HG02885 (cell line): ENCODE data around the gene PLCL2.
"Not testable (repeated sequence)": the region's sequence is repeated elsewhere in the genome, so short reads cannot be mapped to it uniquely, and the experiment has no call there.

Experiments used
- ATAC-seq: cut with Tn5 transposase; IDR thresholded peaks from one replicate; pipeline ENCODE4 v1.9.1; 2021; ENCODE audit warnings: mild to moderate bottlenecking; ENCODE audit not compliant: unreplicated experiment, poor library complexity

PLCL2 gene

DNA sequence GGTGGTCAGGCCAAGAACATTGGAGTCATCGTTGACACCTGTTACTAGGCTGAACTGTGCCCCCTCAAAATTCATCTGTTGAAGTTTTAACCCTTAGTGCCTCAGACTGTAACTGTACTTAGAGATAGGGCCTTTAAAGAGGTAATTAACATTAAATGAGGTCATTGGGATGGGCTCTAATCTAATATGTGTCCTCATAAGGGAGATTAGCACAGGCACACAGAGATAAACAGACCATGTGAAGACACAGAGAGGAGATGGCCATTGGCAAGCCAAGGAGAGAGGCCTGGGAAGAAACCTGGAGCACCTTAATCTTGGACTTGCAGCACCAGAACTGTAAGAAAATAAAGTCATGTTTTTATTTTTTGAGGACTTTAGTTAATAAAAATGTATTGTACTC is 59.6 kb downstream of the PLCL2 start:
- ATAC-seq = no peak

DNA sequence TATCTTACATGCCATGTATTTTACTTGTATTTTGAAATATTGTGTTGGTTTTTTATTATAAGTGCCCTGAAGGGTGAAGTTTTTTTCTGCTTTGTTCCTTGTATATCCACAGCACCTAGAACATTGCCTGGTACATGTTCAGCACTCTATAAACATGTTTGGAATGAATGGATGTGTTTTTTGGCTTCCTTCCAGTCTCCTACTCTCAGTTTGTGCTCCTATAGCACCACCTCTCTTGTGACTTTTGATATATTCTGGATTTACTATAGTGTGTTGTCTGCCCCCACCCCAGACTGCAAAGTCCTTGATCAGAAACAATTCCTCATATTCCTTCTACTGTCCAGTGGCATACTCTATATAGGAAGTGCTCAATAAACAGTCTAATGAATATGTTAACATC is 60.6 kb downstream of the PLCL2 start:
- no peak for ATAC-seq

DNA sequence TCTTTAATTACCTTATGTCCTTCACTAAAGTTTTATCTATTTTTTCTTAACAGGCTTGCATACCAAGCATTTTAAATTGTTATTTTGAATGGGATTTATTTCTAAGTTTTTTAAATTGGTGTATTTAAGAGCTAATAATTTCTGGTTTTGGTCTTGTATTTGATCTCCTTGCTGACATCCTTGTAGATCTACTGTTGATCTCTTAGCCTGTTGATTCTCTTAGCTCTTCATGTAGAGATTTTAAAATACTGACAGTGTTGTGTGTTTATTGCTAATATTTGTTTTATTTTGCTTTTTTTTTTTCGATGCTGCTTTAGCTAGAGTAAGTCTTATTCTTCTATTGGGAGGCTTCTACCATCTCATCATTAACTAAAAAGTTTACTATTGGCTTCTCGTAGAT is 65.5 kb downstream of the PLCL2 start:
- no peak for ATAC-seq

DNA sequence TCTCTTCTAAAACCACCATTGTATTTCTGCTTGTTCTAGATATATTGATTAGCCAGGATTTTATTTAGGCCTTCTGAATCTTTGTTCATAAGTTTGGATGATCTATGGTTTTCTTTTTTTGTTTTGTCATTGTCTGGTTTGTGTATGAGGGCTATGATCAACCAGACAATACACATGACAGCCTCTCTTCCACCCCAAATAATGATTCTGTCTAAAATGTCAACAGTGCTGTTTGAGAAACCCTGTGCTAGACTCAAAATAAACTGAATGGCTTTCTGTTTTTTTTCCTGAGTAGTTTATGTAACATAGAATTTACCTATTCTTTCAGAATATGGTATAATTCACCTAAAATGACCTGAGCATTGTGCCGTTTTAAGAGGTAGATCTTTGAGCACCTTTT is 66.1 kb downstream of the PLCL2 start:
- ATAC-seq = no peak

DNA sequence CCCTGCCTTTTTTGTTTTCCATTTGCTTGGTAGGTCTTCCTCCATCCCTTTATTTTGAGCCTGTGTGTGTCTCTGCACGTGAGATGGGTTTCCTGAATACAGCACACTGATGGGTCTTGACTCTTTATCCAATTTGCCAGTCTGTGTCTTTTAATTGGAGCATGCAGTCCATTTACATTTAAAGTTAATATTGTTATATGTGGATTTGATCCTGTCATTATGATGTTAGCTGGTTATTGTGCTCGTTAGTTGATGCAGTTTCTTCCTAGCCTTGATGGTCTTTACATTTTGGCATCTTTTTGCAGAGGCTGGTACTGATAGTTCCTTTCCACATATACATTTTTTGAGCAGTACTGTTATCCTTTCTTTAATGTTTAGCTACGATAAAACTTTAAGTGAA is 73.1 kb downstream of the PLCL2 start:
- ATAC-seq = not testable (repeated sequence)

DNA sequence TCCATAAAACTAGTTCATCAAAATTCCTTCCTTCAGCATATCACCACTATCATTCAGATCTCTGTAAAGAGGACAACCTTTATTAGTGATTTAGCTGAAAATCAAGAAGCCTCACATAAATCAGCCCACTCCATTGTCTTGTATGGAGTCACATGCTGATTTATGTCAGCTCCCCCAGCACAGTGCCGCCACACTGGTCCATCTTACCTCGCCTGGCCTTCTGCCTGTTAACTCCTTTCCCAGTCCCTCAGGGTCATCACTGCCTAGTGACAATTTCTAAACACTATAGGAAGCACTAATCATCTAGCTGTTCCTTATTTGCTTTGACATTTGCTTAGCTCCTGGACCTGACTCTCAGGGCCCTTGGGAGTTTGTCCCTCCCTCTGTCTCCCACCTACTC is 75.4 kb downstream of the PLCL2 start:
- no peak for ATAC-seq

DNA sequence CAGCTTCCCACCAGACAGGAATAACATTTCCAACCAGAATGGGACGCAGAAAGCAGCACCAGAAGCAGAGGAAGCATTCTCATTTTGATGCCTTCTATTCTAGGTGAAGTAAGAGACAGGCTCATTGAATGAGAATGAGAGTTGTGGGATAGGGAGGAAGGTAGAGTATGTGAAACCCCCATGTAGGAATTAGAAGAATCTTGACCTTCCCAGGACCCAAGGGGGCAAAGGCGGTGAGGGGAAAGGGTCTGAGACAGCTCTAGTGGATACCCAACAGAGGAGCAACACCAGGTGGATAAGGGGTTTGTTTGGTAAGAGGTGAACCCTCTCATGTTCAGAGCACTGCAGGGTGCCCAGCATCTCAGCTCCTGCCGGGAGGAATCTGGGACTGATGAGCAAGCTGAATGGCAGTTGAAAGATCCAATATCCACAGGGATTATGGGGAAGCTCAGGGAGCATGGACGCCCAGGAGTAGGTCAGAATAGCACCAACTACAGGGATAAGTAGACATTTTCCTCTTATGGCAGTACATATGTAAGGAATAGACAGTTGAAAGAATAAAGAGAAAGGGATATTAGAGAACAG is 77.0 kb downstream of the PLCL2 start:
- ATAC-seq = no peak

DNA sequence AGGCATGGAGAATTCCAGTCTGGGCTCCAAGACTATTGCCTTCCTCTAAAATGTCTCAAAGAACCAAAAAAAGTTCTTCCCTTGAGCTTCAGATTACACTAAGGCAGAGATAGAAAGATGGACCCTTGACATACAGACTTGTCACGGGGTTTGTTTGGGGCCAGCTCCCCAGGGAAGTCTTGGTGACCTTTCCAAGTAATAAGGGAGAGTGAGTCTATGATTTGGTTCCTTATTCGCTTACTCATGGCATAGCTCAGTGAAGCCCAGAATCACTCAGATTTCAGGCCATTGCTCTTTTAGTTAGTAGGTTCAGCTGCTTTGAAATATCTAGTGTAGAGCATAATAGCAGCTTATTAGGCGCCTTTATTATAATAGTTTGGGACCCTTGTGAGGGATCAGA is 90.3 kb downstream of the PLCL2 start:
- ATAC-seq = no peak

DNA sequence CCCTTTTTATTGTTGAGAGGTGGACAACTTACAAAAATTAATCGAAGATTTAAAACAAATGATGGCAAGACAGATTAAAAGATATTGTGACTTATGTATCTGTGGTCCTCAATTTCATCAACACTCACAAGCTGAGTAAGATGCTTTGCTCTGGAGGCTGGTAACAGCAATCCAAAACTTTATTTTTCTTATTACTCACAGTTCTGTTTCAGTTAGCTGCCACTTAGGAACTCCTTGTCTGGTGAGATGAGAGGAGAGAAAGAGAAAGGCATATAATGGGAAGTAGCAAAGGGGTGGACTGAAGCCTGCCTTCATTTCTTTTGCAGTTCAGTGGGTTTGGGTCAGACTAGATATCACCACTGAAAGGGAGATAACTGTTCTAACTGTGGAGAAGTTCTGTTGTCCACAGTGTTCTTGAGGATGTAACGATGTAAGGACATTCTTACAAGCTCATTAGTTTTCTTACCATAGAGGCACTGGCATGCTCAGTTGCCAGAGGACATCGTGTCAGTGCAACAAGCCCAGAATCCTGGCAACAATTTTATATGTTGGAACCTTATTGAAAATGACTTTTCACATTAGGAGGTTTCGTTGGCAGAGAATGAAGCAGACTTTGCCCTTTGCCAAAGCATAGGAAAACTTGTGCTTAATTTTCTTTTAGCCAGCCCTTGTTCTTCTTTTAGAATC is 93.6 kb downstream of the PLCL2 start:
- no peak for ATAC-seq

DNA sequence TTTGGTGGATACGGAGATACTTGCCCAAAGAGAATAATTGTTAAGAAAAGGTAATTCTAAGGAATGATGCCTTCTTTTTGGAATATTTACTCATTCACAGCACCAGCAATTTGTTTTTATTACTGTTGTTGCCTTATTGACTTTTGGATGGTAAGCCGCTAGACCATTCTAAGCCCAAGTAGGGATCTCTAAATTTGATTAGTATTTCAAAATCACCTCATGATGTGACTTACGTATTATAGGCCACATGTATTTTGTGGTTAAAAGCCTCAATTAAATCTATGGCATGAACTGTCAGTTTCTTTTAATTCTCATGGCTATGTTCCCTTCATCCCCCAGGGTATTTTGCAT is 94.1 kb downstream of the PLCL2 start:
- ATAC-seq = no peak

DNA sequence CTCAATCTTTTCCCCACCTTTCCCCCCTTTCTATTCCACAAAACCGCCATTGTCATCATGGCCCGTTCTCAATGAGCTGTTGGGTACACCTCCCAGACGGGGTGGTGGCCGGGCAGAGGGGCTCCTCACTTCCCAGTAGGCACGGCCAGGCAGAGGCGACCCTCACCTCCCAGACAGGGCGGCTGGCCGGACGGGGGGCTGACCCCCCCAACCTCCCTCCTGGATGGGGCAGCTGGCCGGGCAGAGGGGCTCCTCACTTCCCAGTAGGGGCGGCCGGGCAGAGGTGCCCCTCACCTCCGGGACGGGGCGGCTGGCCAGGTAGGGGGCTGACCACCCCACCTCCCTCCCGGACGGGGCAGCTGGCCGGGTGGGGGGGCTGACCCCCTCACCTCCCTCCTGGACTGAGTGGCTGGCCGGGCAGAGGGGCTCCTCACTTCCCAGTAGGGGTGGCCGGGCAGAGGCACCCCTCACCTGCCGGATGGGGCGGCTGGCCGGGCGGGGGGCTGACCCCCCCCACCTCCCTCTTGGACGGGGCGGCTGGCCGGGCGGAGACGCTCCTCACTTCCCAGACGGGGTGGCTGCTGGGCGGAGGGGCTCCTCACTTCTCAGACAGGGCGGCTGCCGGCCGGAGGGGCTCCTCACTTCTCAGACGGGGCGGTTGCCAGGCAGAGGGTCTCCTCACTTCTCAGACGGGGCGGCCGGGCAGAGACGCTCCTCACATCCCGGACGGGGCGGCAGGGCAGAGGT is 95.2 kb downstream of the PLCL2 start:
- not testable (repeated sequence) for ATAC-seq

DNA sequence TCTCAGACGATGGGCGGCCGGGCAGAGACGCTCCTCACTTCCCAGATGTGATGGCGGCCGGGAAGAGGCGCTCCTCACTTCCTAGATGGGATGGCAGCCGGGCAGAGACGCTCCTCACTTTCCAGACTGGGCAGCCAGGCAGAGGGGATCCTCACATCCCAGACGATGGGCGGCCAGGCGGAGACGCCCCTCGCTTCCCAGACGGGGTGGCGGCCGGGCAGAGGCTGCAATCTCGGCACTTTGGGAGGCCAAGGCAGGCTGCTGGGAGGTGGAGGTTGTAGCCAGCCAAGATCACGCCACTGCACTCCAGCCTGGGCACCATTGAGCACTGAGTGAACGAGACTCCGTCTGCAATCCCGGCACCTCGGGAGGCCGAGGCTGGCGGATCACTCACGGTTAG is 95.8 kb downstream of the PLCL2 start:
- ATAC-seq = not testable (repeated sequence)

DNA sequence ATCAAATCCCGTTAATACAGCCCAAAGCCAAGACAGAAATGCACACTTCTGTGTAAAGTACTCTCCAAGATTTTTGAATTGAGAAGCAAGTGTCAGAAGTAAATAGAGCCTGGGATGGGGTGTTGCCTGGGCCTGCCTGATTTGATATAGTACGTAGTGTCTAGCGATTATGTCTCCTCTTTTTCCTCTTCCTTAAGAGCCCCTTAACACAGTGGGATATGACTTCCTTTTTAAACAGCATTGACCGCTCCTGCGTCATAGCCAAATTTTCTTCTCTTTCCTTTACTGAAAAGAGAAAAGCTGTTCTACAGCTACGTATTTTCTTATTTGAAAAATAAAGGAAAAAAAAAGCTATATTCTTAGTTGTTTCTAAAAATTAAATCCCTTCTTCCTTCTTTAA is 97.7 kb downstream of the PLCL2 start:
- ATAC-seq = no peak

DNA sequence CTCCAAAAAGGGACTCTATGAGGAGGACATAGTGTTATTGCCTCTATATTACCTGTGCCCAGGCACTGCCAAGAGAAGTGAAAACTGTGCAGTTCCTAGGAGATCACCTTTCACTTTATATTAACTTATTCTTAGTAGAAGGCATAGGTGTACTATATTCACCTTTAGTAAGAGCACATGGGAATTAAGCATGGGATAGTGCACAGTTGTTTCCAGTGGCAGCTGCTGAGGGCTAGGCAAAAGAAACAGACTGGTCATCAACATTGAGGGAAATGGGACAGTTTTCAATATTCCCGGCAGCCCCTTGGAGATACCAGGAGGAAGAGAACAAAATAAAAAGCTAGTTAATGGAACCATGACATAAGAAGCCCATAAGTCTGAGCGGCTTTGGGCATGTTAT is 100.9 kb downstream of the PLCL2 start:
- ATAC-seq = no peak

DNA sequence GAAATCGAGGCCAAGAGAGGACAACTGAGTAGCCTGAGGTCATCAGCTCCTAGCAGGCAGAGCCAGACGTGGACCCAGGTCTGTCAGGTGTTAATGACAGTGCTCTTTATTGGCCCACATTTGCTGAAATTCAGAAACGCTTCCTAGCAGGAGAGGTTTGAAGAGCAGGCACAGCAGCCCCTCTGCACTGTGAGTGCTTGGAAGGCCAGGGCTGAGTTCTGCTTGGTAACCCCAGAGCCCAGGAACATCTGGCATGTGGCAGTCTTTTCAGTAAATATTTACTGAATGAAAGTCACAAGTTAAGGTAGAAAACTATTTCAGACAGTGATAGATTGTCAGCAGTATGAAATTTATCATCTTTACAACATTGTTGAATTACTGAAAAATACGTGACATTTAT is 102.4 kb downstream of the PLCL2 start:
- ATAC-seq = no peak

DNA sequence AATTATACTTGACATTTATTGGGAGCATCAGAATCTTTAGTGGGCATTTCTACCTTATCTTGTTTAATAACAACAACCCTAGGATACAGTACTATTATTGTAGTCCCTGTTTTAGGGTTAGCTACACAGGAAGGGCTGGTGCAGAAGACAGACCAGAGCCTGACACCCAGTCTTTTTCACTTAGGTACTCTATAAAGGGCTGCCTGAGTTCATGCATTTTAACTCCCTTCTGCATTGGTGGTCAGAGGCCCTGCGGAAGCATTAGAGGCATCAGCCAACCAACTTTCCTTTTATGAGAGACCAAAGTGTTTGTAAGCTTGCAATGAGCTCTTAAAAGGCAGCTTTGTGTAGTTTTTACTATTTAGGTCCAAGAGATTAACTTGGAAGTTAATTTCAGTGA is 105.4 kb downstream of the PLCL2 start:
- no peak for ATAC-seq

DNA sequence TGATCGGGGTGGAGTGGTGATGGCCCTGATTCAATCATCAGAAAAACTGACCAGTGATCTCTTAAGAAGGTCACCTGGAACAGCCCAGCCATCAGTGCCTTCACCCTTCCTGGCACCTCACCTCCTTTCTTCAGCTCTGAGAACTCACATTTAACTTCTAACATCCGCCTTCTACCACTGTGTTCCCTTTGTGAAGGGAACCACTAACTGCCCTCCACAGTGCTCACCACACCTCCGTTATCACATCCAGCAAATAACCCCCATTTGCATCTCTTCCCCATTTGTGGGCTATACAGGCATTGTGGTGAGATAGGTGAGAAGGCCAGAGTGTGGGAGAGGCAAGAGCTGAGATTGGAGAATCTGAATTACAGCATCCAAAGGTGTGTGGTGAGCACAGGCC is 107.4 kb downstream of the PLCL2 start:
- no peak for ATAC-seq

DNA sequence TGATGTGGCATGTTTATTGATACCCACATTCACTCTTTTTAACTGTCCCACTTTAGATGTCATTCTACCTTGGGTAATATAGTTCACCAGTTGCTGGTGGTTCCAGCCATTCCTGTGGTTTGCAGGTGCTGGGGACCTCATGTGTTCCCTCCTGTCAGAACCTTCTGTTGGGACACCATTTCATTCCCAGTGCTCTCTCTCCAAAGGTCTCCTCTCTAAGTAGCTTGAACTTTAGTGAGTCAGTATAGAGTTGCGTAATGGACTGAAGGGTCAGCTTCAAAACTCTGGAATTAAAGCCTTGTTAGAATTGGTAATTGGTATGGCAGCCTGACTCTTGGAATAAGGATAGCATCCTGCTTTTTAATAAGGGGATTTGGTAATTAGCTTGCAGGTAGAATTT is 108.5 kb downstream of the PLCL2 start:
- no peak for ATAC-seq

DNA sequence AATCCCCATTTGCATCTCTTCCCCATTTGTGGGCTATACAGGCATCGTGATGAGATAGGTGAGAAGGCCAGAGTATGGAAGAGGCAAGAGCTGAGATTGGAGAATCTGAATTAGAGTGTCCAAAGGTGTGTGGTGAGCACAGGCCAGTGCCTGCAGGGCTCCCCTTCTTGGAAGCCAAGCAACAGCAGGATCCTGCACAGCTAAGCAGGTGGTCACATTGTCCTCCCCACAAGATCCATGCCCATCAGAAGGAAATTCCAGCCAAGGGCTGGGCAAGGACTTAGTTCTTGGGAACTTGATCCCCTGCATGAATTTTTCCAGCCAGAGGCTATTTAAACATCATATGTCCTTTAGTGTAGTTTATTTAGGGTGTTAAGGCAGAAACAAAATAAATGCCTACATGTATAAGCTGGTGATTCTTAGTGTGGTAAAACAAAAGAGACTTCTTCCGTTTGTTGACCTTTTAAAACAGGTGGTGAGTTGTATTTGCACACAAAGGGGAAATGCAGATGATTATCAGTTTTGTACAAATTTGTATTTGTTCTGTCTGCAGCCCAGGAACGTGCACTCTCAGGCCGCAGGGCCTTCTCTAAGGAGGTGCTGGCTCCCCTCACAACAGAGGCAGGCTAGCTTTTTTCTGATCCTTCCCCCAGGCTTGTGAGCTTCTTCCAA is 110.2 kb downstream of the PLCL2 start:
- ATAC-seq = no peak

DNA sequence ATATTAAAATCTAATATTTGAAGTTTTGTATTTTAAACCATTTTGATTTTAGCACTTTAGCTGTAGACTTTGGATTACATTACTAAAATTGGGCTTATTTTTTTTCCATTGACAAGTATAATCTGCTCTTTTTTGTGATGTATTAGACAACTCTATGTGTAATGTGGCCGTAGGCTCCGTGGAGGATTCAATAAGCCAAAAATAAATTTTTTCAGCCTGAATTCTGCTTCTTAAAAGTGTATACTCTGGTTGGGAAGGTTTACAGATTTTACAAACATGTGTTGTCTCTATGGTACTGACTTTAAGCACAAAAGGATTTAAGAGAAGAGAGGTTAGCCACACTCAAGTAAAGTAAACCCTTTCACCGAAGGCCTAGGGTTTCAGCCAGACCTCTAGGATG is 110.8 kb downstream of the PLCL2 start:
- ATAC-seq = no peak

DNA sequence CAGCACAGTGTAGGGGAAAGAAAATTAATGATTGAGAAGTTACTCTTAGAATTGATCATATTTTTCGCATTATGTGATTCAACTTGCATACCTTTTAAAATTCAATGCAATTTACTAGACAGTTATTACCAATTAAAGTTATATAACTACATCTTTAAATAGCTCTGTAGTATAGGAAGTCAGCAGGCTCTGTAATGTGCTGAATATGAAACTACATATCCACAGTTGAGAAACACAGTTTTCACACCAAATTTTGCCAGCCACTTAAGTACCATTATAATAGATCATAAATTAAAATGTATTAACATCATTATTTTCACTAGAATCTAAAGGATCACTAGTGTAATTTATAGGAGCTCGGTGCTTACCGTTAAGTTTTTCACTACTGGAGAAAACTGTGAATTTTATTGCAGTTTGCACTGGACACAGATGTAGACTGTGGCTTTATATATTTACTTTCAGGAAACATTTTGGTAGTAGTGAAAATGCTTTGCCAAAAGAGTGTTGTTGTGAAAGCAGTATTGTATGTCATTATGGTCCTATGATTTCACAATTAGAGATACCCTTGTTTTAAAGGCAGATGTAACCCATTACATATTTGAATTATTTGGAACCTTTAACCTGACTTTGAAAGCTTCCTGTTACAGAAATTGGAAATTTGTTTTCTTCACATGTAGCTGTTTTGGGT is 113.6 kb downstream of the PLCL2 start:
- no peak for ATAC-seq
